ENCODE data around the gene FHAD1.

FHAD1 gene

DNA sequence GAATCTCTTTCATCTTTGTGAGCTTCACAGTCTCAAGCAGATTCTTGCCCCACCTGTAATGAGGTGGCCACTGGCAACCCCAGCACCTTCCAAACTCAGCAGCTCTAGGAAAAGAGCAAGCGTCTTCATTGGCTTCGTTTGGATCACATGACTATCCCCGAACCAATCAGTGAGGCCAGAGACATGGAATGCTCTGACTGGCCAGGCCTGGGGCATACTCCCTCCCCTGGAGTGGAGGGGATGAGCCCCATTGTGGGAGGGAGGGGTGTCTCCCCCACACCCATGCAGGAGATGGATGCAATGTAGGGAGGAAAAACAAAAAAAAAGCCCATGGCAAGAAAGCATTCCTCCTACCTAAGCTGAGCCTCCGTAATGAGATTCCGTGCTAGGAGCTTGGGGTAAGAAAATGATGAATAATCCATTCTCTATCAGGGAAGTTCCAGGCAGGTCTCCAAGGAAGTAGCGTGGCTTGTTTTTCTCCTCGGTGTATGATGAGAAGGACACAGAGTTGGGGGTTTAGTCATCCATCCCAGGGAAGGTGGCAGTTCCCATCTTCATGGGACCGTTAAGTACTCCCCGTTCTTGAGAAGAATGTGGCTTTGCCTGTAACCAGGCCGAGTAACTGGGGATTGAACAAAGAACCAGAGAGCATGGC, 32.7 kb downstream of the FHAD1 start:
- H3F3A ChIP-seq (ENCODE audit: control insufficient read depth, insufficient read depth) = no peaks in the 10 kb centered on the region
- no peak overlapping the region for H3K27ac ChIP-seq (ENCODE audit: low read depth, low read length)
- H3K4me2 ChIP-seq (ENCODE audit: low read length) = no peak overlapping the region
- no peaks in the 10 kb centered on the region for H3K9me3 ChIP-seq (ENCODE audit: control insufficient read depth, insufficient read depth, low read length)
- no peak for TF ChIP-seq EZH2phosphoT487 (IDR thresholded peaks at IDR 0.05; ENCODE audit: borderline replicate concordance, low read length)
- TF ChIP-seq, protein P1, sequence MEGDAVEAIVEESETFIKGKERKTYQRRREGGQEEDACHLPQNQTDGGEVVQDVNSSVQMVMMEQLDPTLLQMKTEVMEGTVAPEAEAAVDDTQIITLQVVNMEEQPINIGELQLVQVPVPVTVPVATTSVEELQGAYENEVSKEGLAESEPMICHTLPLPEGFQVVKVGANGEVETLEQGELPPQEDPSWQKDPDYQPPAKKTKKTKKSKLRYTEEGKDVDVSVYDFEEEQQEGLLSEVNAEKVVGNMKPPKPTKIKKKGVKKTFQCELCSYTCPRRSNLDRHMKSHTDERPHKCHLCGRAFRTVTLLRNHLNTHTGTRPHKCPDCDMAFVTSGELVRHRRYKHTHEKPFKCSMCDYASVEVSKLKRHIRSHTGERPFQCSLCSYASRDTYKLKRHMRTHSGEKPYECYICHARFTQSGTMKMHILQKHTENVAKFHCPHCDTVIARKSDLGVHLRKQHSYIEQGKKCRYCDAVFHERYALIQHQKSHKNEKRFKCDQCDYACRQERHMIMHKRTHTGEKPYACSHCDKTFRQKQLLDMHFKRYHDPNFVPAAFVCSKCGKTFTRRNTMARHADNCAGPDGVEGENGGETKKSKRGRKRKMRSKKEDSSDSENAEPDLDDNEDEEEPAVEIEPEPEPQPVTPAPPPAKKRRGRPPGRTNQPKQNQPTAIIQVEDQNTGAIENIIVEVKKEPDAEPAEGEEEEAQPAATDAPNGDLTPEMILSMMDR (IDR thresholded peaks at IDR 0.05; ENCODE audit: low read depth, low read length, poor library complexity, severe bottlenecking) = no peak
- peaks cover 19% of the 10 kb centered on the region for H3K27me3 ChIP-seq (ENCODE audit: control insufficient read depth, low read length)
- no peaks in the 10 kb centered on the region for H3K36me3 ChIP-seq (ENCODE audit: control insufficient read depth, low read length)
- no peak overlapping the region for H3K4me3 ChIP-seq (ENCODE audit: low read length)
- no peaks in the 10 kb centered on the region for H4K20me1 ChIP-seq (ENCODE audit: control insufficient read depth, insufficient read depth, low read depth, low read length)
- no peaks in the 10 kb centered on the region for H3K9me2 ChIP-seq (replicated peaks; ENCODE audit: control insufficient read depth, low read length)
- no peaks in the 10 kb centered on the region for H3K79me2 ChIP-seq (ENCODE audit: control insufficient read depth, low read length)
- no peaks in the 10 kb centered on the region for H3K4me1 ChIP-seq (ENCODE audit: control insufficient read depth, low read length)

DNA sequence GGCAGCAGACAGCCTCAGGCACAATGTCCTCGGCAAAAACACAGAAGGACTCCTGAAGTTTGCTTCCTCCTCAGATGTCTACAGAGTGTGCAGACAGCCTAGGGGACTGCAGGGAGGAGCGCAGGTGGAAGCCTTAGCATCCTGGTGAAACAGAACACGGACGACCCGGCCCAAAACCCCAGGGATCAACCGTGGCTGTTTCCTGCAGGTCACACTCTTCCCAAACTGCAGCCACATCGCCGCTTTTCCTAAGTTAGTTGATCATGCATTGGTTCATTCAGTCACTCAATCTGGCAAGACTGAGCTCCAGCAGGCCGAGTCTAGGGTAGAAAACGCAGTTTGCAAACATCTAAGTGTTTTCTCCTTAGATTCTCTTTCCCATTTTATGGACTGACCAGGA, 33.4 kb downstream of the FHAD1 start:
- Histone ChIP-seq H3K9me2 (replicated peaks; ENCODE audit: control insufficient read depth, low read length) (no peaks in the 10 kb centered on the region), H3K9me3 (ENCODE audit: control insufficient read depth, insufficient read depth, low read length) (no peaks in the 10 kb centered on the region), H3K4me2 (ENCODE audit: low read length) (no peak overlapping the region), H3K36me3 (ENCODE audit: control insufficient read depth, low read length) (no peaks in the 10 kb centered on the region), H3K4me3 (ENCODE audit: low read length) (no peak overlapping the region), H3F3A (ENCODE audit: control insufficient read depth, insufficient read depth) (no peaks in the 10 kb centered on the region), H3K27me3 (ENCODE audit: control insufficient read depth, low read length) (peaks cover 19% of the 10 kb centered on the region), H3K79me2 (ENCODE audit: control insufficient read depth, low read length) (no peaks in the 10 kb centered on the region), H4K20me1 (ENCODE audit: control insufficient read depth, insufficient read depth, low read depth, low read length) (no peaks in the 10 kb centered on the region), H3K27ac (ENCODE audit: low read depth, low read length) (no peak overlapping the region), H3K4me1 (ENCODE audit: control insufficient read depth, low read length) (no peaks in the 10 kb centered on the region)
- TF ChIP-seq, protein P1 (IDR thresholded peaks at IDR 0.05; ENCODE audit: low read depth, low read length, poor library complexity, severe bottlenecking) = no peak
- TF ChIP-seq EZH2phosphoT487 (IDR thresholded peaks at IDR 0.05; ENCODE audit: borderline replicate concordance, low read length) = no peak

DNA sequence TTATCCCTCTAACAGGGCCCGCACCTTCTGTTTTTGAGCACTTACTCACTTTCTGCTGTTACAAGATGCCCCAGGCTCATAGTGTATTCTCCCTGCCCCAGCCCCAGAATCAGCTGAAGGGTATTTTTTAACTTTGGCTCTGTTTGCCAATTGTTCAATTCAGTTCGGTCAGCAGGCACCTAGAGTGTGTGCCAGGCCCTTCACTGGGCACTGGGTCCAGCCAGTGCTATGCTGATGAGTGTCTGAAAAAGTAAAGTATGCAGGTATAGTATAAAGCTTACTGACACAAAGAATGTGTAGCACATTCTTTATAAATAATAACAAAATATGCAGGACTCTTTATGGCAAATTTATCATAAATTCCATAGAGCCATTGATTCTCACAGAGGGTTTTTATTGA, 35.0 kb downstream of the FHAD1 start:
- H3K4me3 ChIP-seq (ENCODE audit: low read length) = no peak overlapping the region
- H3K9me3 ChIP-seq (ENCODE audit: control insufficient read depth, insufficient read depth, low read length) = no peaks in the 10 kb centered on the region
- H3K27me3 ChIP-seq (ENCODE audit: control insufficient read depth, low read length) = peaks cover 19% of the 10 kb centered on the region
- H3F3A ChIP-seq (ENCODE audit: control insufficient read depth, insufficient read depth) = no peaks in the 10 kb centered on the region
- no peak overlapping the region for H3K27ac ChIP-seq (ENCODE audit: low read depth, low read length)
- no peak overlapping the region for H3K4me2 ChIP-seq (ENCODE audit: low read length)
- no peak for TF ChIP-seq EZH2phosphoT487 (IDR thresholded peaks at IDR 0.05; ENCODE audit: borderline replicate concordance, low read length)
- TF ChIP-seq, protein P1 (IDR thresholded peaks at IDR 0.05; ENCODE audit: low read depth, low read length, poor library complexity, severe bottlenecking) = no peak
- no peaks in the 10 kb centered on the region for H3K79me2 ChIP-seq (ENCODE audit: control insufficient read depth, low read length)
- no peaks in the 10 kb centered on the region for H3K4me1 ChIP-seq (ENCODE audit: control insufficient read depth, low read length)
- no peaks in the 10 kb centered on the region for H3K36me3 ChIP-seq (ENCODE audit: control insufficient read depth, low read length)
- H3K9me2 ChIP-seq (replicated peaks; ENCODE audit: control insufficient read depth, low read length) = no peaks in the 10 kb centered on the region
- H4K20me1 ChIP-seq (ENCODE audit: control insufficient read depth, insufficient read depth, low read depth, low read length) = no peaks in the 10 kb centered on the region
